Measurements from ENCODE around the gene BEND2. TPM values are rescaled to one million over a fixed set of nuclear protein-coding genes. Genes with fewer than 3 reads are reported as not detected.

Gene BEND2
- total RNA-seq, 1 donor from 2014 or later: not detected

DNA sequence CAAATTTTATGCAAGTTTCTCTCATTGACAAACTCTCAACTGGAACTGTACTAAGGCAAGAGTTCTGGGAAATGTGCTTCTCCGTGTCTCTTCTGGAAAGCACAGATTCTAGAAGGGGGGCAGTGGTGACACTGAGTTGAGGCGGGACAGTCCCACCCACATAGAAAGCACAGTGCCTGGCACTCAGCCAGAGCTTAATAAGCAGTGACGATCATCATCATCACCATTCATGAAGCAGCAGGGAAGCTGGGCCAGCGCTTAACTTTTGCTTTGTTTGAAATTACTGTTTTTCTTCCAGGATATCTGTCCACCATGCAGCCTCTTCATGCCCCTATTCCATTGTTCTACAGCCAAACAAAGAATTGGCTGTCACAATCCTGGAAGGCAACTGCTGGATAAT lies 60.3 kb downstream of the BEND2 start:
- Histone ChIP-seq H3K36me3 (no peaks in the 10 kb centered on the region), H3K27me3 (ENCODE audit: low read depth) (no peaks in the 10 kb centered on the region), H3K9me3 (replicated peaks) (no peaks in the 10 kb centered on the region), H3K4me1 (no peaks in the 10 kb centered on the region), H3K27ac (replicated peaks) (no peak overlapping the region), H3K4me3 (no peak overlapping the region)
- intact Hi-C loops (cut with micrococcal nuclease): no loop called here
- TF ChIP-seq, protein P1, sequence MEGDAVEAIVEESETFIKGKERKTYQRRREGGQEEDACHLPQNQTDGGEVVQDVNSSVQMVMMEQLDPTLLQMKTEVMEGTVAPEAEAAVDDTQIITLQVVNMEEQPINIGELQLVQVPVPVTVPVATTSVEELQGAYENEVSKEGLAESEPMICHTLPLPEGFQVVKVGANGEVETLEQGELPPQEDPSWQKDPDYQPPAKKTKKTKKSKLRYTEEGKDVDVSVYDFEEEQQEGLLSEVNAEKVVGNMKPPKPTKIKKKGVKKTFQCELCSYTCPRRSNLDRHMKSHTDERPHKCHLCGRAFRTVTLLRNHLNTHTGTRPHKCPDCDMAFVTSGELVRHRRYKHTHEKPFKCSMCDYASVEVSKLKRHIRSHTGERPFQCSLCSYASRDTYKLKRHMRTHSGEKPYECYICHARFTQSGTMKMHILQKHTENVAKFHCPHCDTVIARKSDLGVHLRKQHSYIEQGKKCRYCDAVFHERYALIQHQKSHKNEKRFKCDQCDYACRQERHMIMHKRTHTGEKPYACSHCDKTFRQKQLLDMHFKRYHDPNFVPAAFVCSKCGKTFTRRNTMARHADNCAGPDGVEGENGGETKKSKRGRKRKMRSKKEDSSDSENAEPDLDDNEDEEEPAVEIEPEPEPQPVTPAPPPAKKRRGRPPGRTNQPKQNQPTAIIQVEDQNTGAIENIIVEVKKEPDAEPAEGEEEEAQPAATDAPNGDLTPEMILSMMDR (IDR thresholded peaks at IDR 0.05; ENCODE audit: borderline replicate concordance): no peak
- DNase-seq: no peak

DNA sequence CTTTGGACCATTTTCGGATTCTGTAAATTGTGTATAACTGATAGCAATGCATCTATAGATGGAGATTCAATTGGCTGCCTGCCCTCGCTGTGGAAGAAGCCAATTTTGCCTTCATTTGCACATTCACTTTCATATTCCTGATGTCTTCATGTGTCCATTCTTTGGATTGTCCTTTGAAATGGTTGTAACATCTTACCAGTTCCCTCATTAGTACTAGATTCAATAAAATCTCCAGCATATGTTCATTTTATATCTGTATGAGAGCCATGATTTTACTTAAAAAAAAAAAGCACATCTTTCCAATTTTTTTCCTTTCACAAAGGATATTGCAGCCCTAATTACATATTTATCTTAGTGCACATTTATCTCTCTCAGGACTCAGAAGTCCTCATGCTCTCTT lies 61.7 kb downstream of the BEND2 start:
- Histone ChIP-seq H3K4me1 (no peaks in the 10 kb centered on the region), H3K27me3 (ENCODE audit: low read depth) (no peaks in the 10 kb centered on the region), H3K27ac (replicated peaks) (no peak overlapping the region), H3K9me3 (replicated peaks) (no peaks in the 10 kb centered on the region), H3K36me3 (no peaks in the 10 kb centered on the region), H3K4me3 (no peak overlapping the region)
- intact Hi-C loops (cut with micrococcal nuclease): no loop called here
- TF ChIP-seq, protein P1 (IDR thresholded peaks at IDR 0.05; ENCODE audit: borderline replicate concordance): no peak
- no peak for DNase-seq

DNA sequence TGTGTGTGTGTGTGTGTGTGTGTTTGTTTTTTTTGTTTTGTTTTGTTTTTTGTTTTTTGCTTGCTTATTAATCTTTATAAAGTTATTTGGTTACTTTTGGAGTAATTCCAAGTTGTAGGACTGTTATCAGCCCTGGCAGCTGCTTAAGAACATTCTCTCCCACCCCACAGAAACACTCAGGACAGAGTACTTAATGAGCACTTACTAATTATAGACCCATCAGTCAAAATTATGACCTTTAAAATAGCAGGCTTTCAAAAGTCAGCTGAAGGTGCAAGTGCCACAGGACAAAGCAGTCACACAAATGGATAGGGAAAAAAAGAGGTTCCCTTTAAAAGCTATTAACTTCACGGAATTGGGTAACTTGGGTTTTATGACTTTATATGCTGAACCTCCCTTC lies 69.0 kb downstream of the BEND2 start:
- intact Hi-C loops (cut with micrococcal nuclease): no loop called here
- TF ChIP-seq, protein P1 (IDR thresholded peaks at IDR 0.05; ENCODE audit: borderline replicate concordance): no peak
- no peaks in the 10 kb centered on the region for H3K4me1 ChIP-seq
- H3K27me3 ChIP-seq (ENCODE audit: low read depth): no peaks in the 10 kb centered on the region
- DNase-seq: no peak
- peak overlapping the region; percentile 82 for H3K27ac ChIP-seq (replicated peaks)
- no peaks in the 10 kb centered on the region for H3K36me3 ChIP-seq
- H3K4me3 ChIP-seq: no peak overlapping the region
- H3K9me3 ChIP-seq (replicated peaks): no peaks in the 10 kb centered on the region

DNA sequence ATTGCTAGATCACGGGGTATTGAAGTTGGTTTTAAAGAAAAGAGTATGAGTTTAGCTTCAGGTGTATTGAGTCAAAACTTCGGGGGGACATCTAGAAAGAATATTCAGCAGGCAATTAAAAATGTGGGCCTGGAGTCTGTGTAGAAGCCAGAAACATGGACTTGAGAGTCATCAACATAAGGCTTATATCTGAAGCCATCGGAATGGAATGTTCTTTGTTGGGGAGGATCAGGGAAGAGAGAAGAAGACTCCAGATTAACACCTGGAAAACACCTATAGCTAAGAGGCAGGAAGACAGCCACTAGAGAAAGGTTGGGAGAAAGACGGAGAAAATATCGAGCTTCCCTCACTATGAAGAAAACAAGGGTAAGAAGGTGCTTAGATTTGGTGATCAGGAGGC lies 69.5 kb downstream of the BEND2 start:
- Histone ChIP-seq H3K9me3 (replicated peaks) (no peaks in the 10 kb centered on the region), H3K4me3 (no peak overlapping the region), H3K27me3 (ENCODE audit: low read depth) (no peaks in the 10 kb centered on the region), H3K4me1 (no peaks in the 10 kb centered on the region), H3K27ac (replicated peaks) (peak overlapping the region; percentile 82), H3K36me3 (no peaks in the 10 kb centered on the region)
- no peak for DNase-seq
- intact Hi-C loops (cut with micrococcal nuclease): no loop called here
- TF ChIP-seq, protein P1 (IDR thresholded peaks at IDR 0.05; ENCODE audit: borderline replicate concordance): no peak

DNA sequence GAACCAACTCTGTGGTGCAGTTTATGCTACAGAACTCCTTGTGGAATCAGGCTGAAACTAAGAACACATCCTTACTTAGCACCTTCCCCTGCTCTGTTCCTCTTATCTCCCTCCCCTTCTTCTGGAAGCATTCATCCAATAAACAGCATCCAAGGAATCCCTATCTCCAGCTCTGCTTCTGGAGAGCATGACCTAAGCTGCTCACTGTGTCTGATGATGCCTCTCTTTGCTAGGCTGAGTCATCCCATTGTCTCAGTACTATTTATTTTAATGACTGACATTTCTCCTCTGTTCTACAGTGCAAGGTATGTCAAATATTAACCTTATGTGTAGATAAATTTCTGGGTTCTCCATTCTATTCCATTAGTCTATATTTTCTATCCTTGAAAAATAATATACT lies 71.2 kb downstream of the BEND2 start:
- TF ChIP-seq, protein P1 (IDR thresholded peaks at IDR 0.05; ENCODE audit: borderline replicate concordance): no peak
- no peaks in the 10 kb centered on the region for H3K36me3 ChIP-seq
- intact Hi-C loops (cut with micrococcal nuclease): no loop called here

DNA sequence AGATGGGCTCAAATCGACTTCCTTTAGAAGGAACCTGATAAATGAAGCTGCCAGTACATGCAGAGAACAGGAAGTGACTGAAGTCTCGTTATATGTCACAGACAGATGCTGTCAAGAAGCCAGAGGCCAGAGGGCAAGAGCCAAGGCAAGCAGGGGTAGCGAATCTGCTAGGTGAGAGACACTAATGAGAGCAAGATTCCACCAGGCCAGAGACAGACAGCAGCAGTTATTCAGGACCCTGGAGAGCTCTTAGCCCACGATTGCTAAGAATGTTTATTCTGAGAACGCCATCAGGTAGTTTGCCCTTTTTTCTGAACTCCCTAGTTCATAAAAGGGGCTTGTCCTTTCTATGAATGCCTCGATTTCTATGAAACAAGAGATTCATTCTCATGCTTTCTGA lies 73.7 kb downstream of the BEND2 start:
- Histone ChIP-seq H3K27me3 (ENCODE audit: low read depth) (no peaks in the 10 kb centered on the region), H3K36me3 (no peaks in the 10 kb centered on the region), H3K9me3 (replicated peaks) (no peaks in the 10 kb centered on the region), H3K4me3 (no peak overlapping the region), H3K4me1 (no peaks in the 10 kb centered on the region), H3K27ac (replicated peaks) (no peak overlapping the region)
- intact Hi-C loops (cut with micrococcal nuclease): no loop called here
- DNase-seq: no peak
- TF ChIP-seq, protein P1 (IDR thresholded peaks at IDR 0.05; ENCODE audit: borderline replicate concordance): no peak

More for the DNA sequence above, 71.2 kb downstream of the BEND2 start:
- Histone ChIP-seq H3K4me3 (no peak overlapping the region), H3K9me3 (replicated peaks) (no peaks in the 10 kb centered on the region), H3K4me1 (no peaks in the 10 kb centered on the region), H3K27me3 (ENCODE audit: low read depth) (no peaks in the 10 kb centered on the region), H3K27ac (replicated peaks) (no peak overlapping the region)
- no peak for DNase-seq

Data from left ventricle myocardium inferior (tissue), 1 donor.